RWPE1 (cell line): ENCODE measurements around the gene HNF4A.

ENCODE experiments used
- CTCF ChIA-PET: fragments of 350-600 bp; sonication (Branson Sonifier 250); formaldehyde crosslinking; extraction: SDS; loops from one replicate; lab custom pipeline; 2021; lab: Yijun Ruan, JAX
- POLR2A ChIA-PET: fragments of 400-600 bp; formaldehyde crosslinking; extraction: SDS; loops from one replicate; lab custom pipeline; 2020; ENCODE audit warnings: antibody characterized with exemption; ENCODE audit not compliant: low non-redundant PET; lab: Yijun Ruan, JAX
- DNase-seq: peaks from one replicate; pipeline ENCODE4 v3.0.0; 2012; ENCODE audit warnings: low spot score
- H3K27ac ChIP-seq: fragments of 450-650 bp; 2 replicates; pipeline ENCODE4 v1.5.1; 2017
- TF ChIP-seq, protein P1 (sequence below): fragments of 450-650 bp; conservative IDR thresholded peaks from 2 replicates; pipeline ENCODE4 v1.5.1; 2017; ENCODE audit warnings: low read depth, mild to moderate bottlenecking

Gene HNF4A

DNA sequence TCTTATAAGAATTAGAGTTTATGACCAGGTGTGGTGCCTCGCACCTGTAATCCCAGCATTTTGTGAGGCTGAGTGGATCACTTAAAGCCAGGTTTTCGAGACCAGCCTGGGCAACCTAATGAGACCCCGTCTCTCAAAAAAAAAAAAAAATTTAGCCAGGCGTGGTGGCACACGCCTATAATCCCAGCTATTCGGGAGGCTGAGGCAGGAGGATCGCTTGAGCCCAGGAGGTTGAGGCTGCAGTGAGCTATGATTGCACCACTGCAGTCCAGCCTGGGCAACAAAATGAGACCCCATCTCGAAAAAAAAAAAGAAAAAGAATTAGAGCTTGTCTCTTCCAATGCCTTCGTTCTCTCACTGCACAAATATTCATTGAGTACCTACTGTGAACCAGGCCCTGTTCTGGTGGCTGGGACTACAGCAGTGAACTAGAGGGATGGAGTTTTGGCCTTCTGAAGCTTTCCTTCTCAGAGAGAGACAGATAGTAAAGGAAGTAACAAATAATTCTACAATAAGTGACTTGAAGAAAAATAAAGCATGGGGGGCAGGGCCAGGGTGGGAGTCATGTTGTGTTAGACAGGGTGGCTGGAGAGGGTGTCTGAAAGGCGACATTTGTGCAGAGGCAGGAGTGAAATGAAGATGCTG lies 56.4 kb downstream of the HNF4A start:
- ChIA-PET CTCF (interaction anchor here (0.7 kb wide), 1 partner anchor 147 kb away, joined by 4 read pairs; no protein-coding TSS in a partner anchor), POLR2A (interaction anchor here (0.6 kb wide), 1 partner anchor 29 kb away, joined by 4 read pairs; no protein-coding TSS in a partner anchor)
- DNase-seq, result no peak
- no peak overlapping the region for H3K27ac ChIP-seq
- TF ChIP-seq, protein P1, sequence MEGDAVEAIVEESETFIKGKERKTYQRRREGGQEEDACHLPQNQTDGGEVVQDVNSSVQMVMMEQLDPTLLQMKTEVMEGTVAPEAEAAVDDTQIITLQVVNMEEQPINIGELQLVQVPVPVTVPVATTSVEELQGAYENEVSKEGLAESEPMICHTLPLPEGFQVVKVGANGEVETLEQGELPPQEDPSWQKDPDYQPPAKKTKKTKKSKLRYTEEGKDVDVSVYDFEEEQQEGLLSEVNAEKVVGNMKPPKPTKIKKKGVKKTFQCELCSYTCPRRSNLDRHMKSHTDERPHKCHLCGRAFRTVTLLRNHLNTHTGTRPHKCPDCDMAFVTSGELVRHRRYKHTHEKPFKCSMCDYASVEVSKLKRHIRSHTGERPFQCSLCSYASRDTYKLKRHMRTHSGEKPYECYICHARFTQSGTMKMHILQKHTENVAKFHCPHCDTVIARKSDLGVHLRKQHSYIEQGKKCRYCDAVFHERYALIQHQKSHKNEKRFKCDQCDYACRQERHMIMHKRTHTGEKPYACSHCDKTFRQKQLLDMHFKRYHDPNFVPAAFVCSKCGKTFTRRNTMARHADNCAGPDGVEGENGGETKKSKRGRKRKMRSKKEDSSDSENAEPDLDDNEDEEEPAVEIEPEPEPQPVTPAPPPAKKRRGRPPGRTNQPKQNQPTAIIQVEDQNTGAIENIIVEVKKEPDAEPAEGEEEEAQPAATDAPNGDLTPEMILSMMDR, result no peak

DNA sequence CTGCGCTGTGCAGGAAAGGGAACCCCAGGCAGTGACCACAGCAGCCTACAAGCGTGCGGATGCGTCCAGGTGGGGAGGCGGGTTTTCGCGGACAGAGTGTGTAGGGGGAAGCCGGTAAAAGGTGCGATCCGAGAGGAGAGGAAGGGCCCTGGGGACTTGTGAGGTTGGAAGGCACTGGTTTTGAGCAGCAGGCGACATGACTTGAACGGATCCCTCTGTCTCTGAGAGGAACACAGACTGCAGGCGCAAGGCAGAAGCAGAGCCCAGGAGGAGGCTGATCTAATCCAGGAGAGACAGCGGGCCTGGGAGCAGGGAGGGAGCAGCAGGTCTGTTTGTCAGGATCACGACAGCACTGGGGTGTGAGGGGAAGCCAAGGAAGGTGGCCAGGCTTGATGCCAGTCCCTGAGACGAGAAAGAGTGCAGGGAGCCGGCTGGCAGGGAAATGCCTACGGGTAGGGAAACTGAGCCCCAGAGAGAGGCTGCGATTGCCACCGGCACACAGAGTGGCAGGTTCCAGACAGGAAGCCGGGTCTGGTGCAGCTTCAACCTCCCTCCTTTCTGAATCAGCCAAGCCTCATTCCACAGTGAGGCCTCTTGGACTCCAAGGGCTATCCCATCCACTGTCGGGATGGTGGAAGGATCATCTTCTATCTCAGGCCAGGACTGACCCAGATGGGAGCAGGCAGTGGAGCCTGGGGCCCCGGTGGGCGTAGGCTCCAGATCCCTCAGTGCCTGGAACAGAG lies 57.1 kb downstream of the HNF4A start:
- ChIA-PET CTCF (interaction anchor here (0.6 to 0.7 kb wide), 2 partner anchors 148 to 195 kb away, joined by 3 to 4 read pairs; no protein-coding TSS in a partner anchor), POLR2A (interaction anchor here (0.6 kb wide), 1 partner anchor 28 kb away, joined by 4 read pairs; no protein-coding TSS in a partner anchor)
- DNase-seq, result no peak
- TF ChIP-seq, protein P1, result no peak
- no peak overlapping the region for H3K27ac ChIP-seq

DNA sequence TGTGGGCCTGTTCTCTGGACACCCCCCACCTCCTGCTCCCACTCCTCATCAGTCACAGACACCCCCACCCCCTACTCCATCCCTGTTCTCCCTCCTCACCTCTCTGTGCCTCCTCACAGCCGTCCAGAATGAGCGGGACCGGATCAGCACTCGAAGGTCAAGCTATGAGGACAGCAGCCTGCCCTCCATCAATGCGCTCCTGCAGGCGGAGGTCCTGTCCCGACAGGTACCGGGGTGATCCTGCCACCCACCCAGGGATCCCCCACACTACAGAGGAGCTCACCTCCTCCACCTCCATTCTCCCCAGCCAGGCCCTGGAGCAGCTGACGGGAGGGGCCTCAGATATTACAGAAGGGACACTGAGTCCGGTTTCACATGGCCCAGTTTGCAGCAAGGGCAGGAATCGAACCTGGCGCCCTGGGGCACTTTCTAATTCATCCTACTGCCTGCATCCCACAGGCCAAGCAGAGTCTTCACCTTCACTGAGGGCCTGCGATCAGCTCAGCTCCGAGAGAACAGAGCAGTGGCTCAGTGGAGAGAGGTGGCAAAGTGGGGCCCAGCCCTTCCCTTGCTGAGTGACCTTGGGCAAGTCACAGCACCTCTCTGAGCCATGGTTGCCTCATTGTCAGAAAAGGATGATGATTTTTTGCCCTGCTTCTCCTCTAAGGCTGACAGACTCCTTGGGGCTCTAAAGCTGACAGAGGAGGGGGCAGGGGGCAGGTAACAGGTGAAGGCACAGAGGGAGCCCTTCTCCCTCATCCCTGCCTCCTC lies 58.3 kb downstream of the HNF4A start:
- CTCF ChIA-PET, result interaction anchor here (0.5 to 1.8 kb wide), 4 partner anchors 25 to 300 kb away, joined by 3 to 6 read pairs (median 4); no protein-coding TSS in a partner anchor
- H3K27ac ChIP-seq, result no peak overlapping the region
- TF ChIP-seq, protein P1, result no peak
- DNase-seq, result no peak
- POLR2A ChIA-PET, result no interaction called here

DNA sequence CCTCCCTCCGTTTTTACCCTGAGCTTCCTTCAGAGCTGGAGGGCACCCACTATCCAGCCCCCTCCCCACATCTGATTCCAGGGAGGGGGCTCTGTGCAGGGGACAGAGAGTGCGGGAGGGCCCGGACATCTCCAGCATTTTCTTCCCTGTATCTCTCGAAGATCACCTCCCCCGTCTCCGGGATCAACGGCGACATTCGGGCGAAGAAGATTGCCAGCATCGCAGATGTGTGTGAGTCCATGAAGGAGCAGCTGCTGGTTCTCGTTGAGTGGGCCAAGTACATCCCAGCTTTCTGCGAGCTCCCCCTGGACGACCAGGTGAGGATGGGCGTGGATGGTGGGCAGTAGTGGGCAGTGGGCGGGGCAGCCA lies 58.8 kb downstream of the HNF4A start:
- H3K27ac ChIP-seq, result no peak overlapping the region
- DNase-seq, result no peak
- POLR2A ChIA-PET, result interaction anchor here (0.6 kb wide), 1 partner anchor 696 kb away, joined by 3 read pairs; no protein-coding TSS in a partner anchor
- CTCF ChIA-PET, result interaction anchor here (0.5 to 1.8 kb wide), 6 partner anchors 12 to 301 kb away, joined by 3 to 6 read pairs (median 4); no protein-coding TSS in a partner anchor
- TF ChIP-seq, protein P1, result no peak

DNA sequence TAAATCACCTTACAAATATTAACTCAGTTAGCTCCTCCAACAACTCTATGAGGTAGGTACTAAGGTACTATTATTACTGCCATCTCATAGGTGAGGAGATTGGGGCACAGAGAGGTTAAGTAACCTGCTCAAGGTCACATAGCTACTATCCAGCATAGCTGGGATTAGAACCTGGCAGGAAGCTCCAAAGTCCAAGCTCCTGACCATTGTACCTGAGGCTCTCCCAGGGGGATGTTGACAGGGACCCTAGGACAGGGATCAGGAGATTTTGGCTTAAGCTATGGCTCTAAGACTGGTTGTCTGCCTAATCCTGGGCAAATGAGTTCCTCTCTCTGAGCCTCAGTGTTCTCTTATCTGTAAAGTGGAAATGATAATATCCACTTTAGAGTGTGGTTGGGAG lies 59.3 kb downstream of the HNF4A start:
- no peak for DNase-seq
- TF ChIP-seq, protein P1, result no peak
- ChIA-PET CTCF (interaction anchor here (0.6 to 1.8 kb wide), 7 partner anchors 12 to 192 kb away, joined by 3 to 6 read pairs (median 4); no protein-coding TSS in a partner anchor), POLR2A (interaction anchor here (0.6 kb wide), 1 partner anchor 697 kb away, joined by 3 read pairs; no protein-coding TSS in a partner anchor)
- no peak overlapping the region for H3K27ac ChIP-seq
